HepG2 (cell line): ENCODE results near the gene TEC. TPM values are rescaled to one million over a fixed set of nuclear protein-coding genes. Genes with fewer than 3 reads are reported as not detected.

Experiments used
- ATAC-seq: fragments of 200-7000 bp; cut with Tn5 transposase; 3 replicates; pipeline ENCODE4 v1.9.1; 2020; ENCODE audit warnings: mild to moderate bottlenecking, moderate library complexity
- BruUV-seq: library from RNA; stranded (reverse); fragments of 400-500 nt; replicated peaks from 2 replicates; lab custom pipeline; 2021; lab: Mats Ljungman, UMichigan
- CTCF ChIA-PET: fragments of 300-600 bp; formaldehyde crosslinking; extraction: SDS; loops from one replicate; lab custom pipeline; 2021; ENCODE audit warnings: low total read pairs, inconsistent platforms, low intra/inter-chr PET ratio; lab: Yijun Ruan, JAX
- POLR2A ChIA-PET: fragments of 350-600 bp; sonication (Branson Sonifier 250); formaldehyde crosslinking; loops from one replicate; lab custom pipeline; 2020; ENCODE audit warnings: antibody characterized with exemption, inconsistent platforms; lab: Yijun Ruan, JAX
- DNase-seq: peaks from one replicate; pipeline ENCODE4 v3.0.0-alpha.2; 2015; ENCODE audit warnings: low spot score
- FAIRE-seq: peaks from 3 replicates; lab custom pipeline; 2011; peaks lifted over from hg19 to GRCh38; lab: Jason Lieb, UNC
- H2AFZ ChIP-seq: one replicate; pipeline ENCODE4 v1.6.1; 2011; ENCODE audit warnings: low read length, inconsistent platforms
- H3K27ac ChIP-seq: fragments of 300-600 bp; 3 replicates; pipeline ENCODE4 v1.8.0; 2011; ENCODE audit warnings: mixed run types, mild to moderate bottlenecking, mixed read lengths, low read length, inconsistent platforms; ENCODE audit not compliant: insufficient read depth; ENCODE audit errors: extremely low read length
- H3K27me3 ChIP-seq, 2 experiments: fragments of 200-600 bp in 1 of 2; 2 replicates in 1 of 2; 3 replicates in 1 of 2; pipeline versions ENCODE4 v1.6.0 to v1.8.0; 2011; ENCODE audit warnings: low read length in 2 of 2, mild to moderate bottlenecking in 2 of 2, moderate library complexity in 2 of 2, inconsistent platforms in 1 of 2; ENCODE audit not compliant: insufficient read depth in 2 of 2, control insufficient read depth in 1 of 2
- H3K36me3 ChIP-seq, 2 experiments: fragments of 200-600 bp in 1 of 2; replicated peaks in 1 of 2; 2 replicates in 1 of 2; 3 replicates in 1 of 2; pipeline versions ENCODE4 v1.5.1 to v1.8.0; 2011; ENCODE audit warnings: low read length in 2 of 2, inconsistent platforms in 1 of 2; ENCODE audit not compliant: insufficient read depth in 2 of 2, control insufficient read depth in 1 of 2
- H3K4me1 ChIP-seq: 2 replicates; pipeline ENCODE4 v1.5.1; 2012; ENCODE audit warnings: low read length, inconsistent platforms; ENCODE audit not compliant: insufficient read depth
- H3K4me2 ChIP-seq: 2 replicates; pipeline ENCODE4 v1.6.0; 2011; ENCODE audit warnings: low read depth, low read length, inconsistent platforms
- H3K4me3 ChIP-seq, 3 experiments: fragments of 200-600 bp in 1 of 3; sonication (generic), shearing (Covaris generic) in 1 of 3; replicated peaks in 1 of 3; 2 replicates each; pipeline ENCODE4 v1.5.1; 2011 to 2016; ENCODE audit warnings: low read length in 3 of 3, inconsistent platforms in 2 of 3, low read depth in 2 of 3, mild to moderate bottlenecking in 2 of 3, control low read depth in 1 of 3, mixed read lengths in 1 of 3; ENCODE audit not compliant: insufficient read depth in 1 of 3
- H3K79me2 ChIP-seq: one replicate; pipeline ENCODE4 v1.6.1; 2011; ENCODE audit warnings: low read length, inconsistent platforms; ENCODE audit not compliant: insufficient read depth
- H3K9ac ChIP-seq: 2 replicates; pipeline ENCODE4 v1.6.0; 2011; ENCODE audit warnings: mild to moderate bottlenecking, low read depth, low read length, inconsistent platforms; ENCODE audit not compliant: insufficient read depth
- H3K9me3 ChIP-seq: 2 replicates; pipeline ENCODE4 v1.5.1; 2012; ENCODE audit warnings: mild to moderate bottlenecking, low read length
- H4K20me1 ChIP-seq: 2 replicates; pipeline ENCODE4 v1.6.0; 2011; ENCODE audit warnings: inconsistent platforms, mild to moderate bottlenecking, low read length, moderate library complexity; ENCODE audit not compliant: insufficient read depth
- BHLHE40 ChIP-seq: IDR thresholded peaks from 2 replicates; pipeline ENCODE4 v1.6.1; 2011; ENCODE audit warnings: low read length, improper control_type of control experiment
- HOXA9 ChIP-seq: sonication (generic); formaldehyde crosslinking; IDR thresholded peaks from 2 replicates; pipeline ENCODE4 v1.8.1; 2022; ENCODE audit warnings: missing genetic modification reagents, mild to moderate bottlenecking, moderate library complexity, borderline replicate concordance
- KLF15 ChIP-seq: sonication (generic); formaldehyde crosslinking; IDR thresholded peaks from 2 replicates; pipeline ENCODE4 v1.8.1; 2023; ENCODE audit warnings: borderline replicate concordance, mild to moderate bottlenecking, inconsistent platforms, missing genetic modification reagents, mixed read lengths
- MXD4 ChIP-seq: IDR thresholded peaks from 2 replicates; pipeline ENCODE4 v1.6.1; 2016; ENCODE audit warnings: mild to moderate bottlenecking, missing biosample characterization, missing genetic modification reagents
- ZKSCAN5 ChIP-seq: sonication (generic); formaldehyde crosslinking; IDR thresholded peaks from 2 replicates; pipeline ENCODE4 v1.5.1; 2020; ENCODE audit warnings: mild to moderate bottlenecking, missing genetic modification reagents
- ZNF234 ChIP-seq: sonication (generic); formaldehyde crosslinking; conservative IDR thresholded peaks from 2 replicates; pipeline ENCODE4 v1.5.1; 2020; ENCODE audit warnings: mild to moderate bottlenecking, missing genetic modification reagents
- ZNF503 ChIP-seq: sonication (generic); formaldehyde crosslinking; IDR thresholded peaks from 2 replicates; pipeline ENCODE4 v1.4.0; 2020; ENCODE audit warnings: missing genetic modification reagents
- ZNF639 ChIP-seq: conservative IDR thresholded peaks from 2 replicates; pipeline ENCODE4 v1.6.1; 2018; ENCODE audit warnings: missing genetic modification reagents
- WGBS: methylation state at CpG from one replicate; pipeline ENCODE4 v1.1.6; 2017; ENCODE audit warnings: low lambda C conversion rate; 5-methylcytosine and 5-hydroxymethylcytosine counted together
- in situ Hi-C: cut with HindIII; loops from 2 replicates; pipeline ENCODE4 v1.10.0; 2017; ENCODE audit warnings: low pct_unique_long_range_greater_than_20kb; ENCODE audit not compliant: extremely low pct_ligation_motif_present
- intact Hi-C: fragments of 100-400 bp; cut with micrococcal nuclease; formaldehyde crosslinking; loops from one replicate; pipeline ENCODE4 v1.10.0; 2022; ENCODE audit not compliant: unreplicated experiment
- polyA plus RNA-seq, 8 experiments: library from polyadenylated mRNA; depleted of rRNA in 3 of 8; stranded (reverse) in 7 of 8; unstranded in 1 of 8; fragments of >200 nt; fragmentation: Illumina TruSeq in 4 of 8; extraction: Trizol in 4 of 8; gene quantifications; 2 replicates each; pipeline versions ENCODE4 v1.2.1 to v1.2.3, GENCODE V29; 2011 to 2016; ENCODE audit warnings: low read depth in 4 of 8, missing spikeins in 1 of 8, mixed read lengths in 1 of 8; ENCODE audit not compliant: insufficient read depth in 1 of 8
- total RNA-seq, 5 experiments: library from RNA; depleted of rRNA; stranded (reverse); fragments of >200 nt; fragmentation: Illumina TruSeq; extraction: Trizol; gene quantifications; 2 replicates each; pipeline ENCODE4 v1.2.3, GENCODE V29; 2016; ENCODE audit warnings: low read depth in 1 of 5

Gene TEC
- total and polyA plus RNA-seq, 2 of the 13 experiments (the other 11 are each of a cell fraction or from before 2014, with no cell fraction given), result 0.05 to 0.20 TPM

GRCh38 chr4:48180234-48180633, 89.4 kb downstream of the TEC start (continued):
- no peak for TF ChIP-seq HOXA9 (CRISPR knock-in tag)
- TF ChIP-seq, all 625 proteins: peak for 0

- ChIA-PET POLR2A (no interaction called here), CTCF (no interaction called here)
- 56% methylated on average over 4 of the region's 4 CpGs for WGBS
- no peaks in the 10 kb centered on the region for H3K9me3 ChIP-seq
- no peak overlapping the region for H3K27ac ChIP-seq
- H2AFZ ChIP-seq, result no peak overlapping the region
- no peak overlapping the region for H3K4me3 ChIP-seq
- ATAC-seq, result no peak
- no peaks in the 10 kb centered on the region for H3K4me1 ChIP-seq
- FAIRE-seq, result no peak
- in situ Hi-C loops, result no loop called here
- H3K79me2 ChIP-seq, result no peaks in the 10 kb centered on the region
- H3K9ac ChIP-seq, result no peak overlapping the region
- no peaks in the 10 kb centered on the region for H3K27me3 ChIP-seq
- DNase-seq, result no peak
- TF ChIP-seq MXD4 (CRISPR knock-in tag) (no peak), ZKSCAN5 (CRISPR knock-in tag) (no peak), KLF15 (CRISPR knock-in tag) (no peak), ZNF234 (CRISPR knock-in tag) (no peak), ZNF639 (CRISPR knock-in tag) (no peak), BHLHE40 (no peak), ZNF503 (CRISPR knock-in tag) (no peak)
- intact Hi-C loops, result no loop called here
- no peak overlapping the region for H3K4me2 ChIP-seq
- no peaks in the 10 kb centered on the region for H4K20me1 ChIP-seq
- no peaks in the 10 kb centered on the region for H3K36me3 ChIP-seq
- no TSS peak for BruUV-seq
Observed at GRCh38 chr4:48178931-48179330, 90.7 kb downstream of the TEC start.
